ENCODE data around the gene CALN1. TPM values are rescaled to one million over a fixed set of nuclear protein-coding genes. Genes with fewer than 3 reads are reported as not detected.

The CALN1 gene
- total and polyA plus RNA-seq, 3 donors from 2014 or later: 4.3 to 6.2 (median 4.4) TPM

DNA sequence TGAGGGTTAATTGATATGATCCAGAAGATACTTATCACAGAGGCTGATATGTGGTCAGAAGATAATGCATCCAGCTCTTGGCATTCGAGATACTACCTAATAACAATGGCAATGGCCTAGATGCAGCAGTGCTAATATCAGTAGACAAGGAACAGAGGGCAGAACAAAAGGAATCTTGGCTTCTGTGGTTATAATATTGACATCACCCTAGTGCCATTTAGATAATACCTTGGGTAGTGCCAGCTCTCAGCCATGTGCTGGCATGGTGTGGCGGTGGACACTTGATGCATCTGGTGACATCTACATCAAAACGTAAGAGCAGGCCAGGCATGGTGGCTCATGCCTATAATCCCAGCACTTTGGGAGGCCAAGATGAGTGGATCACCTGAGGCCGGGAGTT, 101.8 kb downstream of the CALN1 start:
- 82 to 99% methylated on average over 4 of the region's 4 CpGs for WGBS, 2 donors

DNA sequence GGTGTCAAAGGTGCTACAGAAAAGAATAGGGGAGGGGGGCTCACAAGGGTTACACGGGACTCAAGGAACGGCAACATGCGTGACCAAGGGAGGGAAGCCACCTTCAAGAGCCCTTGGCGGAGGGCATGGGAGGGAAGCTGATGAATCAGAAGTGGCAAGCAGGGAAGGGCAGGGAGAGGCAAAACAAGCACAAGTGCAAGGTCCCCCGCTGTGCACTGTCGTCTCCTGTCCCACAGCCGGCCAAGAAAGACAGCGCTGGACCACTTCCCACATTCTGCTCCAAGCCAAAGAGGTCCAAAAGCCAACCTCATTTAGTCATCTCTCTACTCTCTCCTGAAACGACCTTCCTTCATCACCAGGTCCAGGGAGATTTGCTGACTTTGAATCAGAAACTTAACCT, 102.7 kb downstream of the CALN1 start:
- Histone ChIP-seq H3K36me3 (ENCODE audit: low read depth, missing control alignments) (no peaks in the 10 kb centered on the region), H3K9me3 (no peaks in the 10 kb centered on the region), H3K27ac (no peak overlapping the region), H3K27me3 (no peaks in the 10 kb centered on the region), H3K4me3 (no peak overlapping the region), H3K4me1 (no peaks in the 10 kb centered on the region)
- WGBS, 2 donors: 85 to 87% methylated on average over 9 of the region's 9 CpGs
- DNase-seq: no peak
- intact Hi-C loops (cut with DNase I; ENCODE audit: low total_unique reads): no loop called here
- TF ChIP-seq, protein P1, sequence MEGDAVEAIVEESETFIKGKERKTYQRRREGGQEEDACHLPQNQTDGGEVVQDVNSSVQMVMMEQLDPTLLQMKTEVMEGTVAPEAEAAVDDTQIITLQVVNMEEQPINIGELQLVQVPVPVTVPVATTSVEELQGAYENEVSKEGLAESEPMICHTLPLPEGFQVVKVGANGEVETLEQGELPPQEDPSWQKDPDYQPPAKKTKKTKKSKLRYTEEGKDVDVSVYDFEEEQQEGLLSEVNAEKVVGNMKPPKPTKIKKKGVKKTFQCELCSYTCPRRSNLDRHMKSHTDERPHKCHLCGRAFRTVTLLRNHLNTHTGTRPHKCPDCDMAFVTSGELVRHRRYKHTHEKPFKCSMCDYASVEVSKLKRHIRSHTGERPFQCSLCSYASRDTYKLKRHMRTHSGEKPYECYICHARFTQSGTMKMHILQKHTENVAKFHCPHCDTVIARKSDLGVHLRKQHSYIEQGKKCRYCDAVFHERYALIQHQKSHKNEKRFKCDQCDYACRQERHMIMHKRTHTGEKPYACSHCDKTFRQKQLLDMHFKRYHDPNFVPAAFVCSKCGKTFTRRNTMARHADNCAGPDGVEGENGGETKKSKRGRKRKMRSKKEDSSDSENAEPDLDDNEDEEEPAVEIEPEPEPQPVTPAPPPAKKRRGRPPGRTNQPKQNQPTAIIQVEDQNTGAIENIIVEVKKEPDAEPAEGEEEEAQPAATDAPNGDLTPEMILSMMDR (IDR thresholded peaks at IDR 0.05): no peak
- TF ChIP-seq POLR2A (IDR thresholded peaks at IDR 0.05): no peak

More for the DNA sequence above, 101.8 kb downstream of the CALN1 start:
- no peak overlapping the region for H3K4me3 ChIP-seq
- no peaks in the 10 kb centered on the region for H3K9me3 ChIP-seq
- H3K4me1 ChIP-seq: no peaks in the 10 kb centered on the region
- DNase-seq: no peak
- intact Hi-C loops (cut with DNase I; ENCODE audit: low total_unique reads): no loop called here
- H3K36me3 ChIP-seq (ENCODE audit: low read depth, missing control alignments): no peaks in the 10 kb centered on the region
- no peak overlapping the region for H3K27ac ChIP-seq
- no peaks in the 10 kb centered on the region for H3K27me3 ChIP-seq
- TF ChIP-seq, protein P1 (IDR thresholded peaks at IDR 0.05): no peak
- no peak for TF ChIP-seq POLR2A (IDR thresholded peaks at IDR 0.05)

DNA sequence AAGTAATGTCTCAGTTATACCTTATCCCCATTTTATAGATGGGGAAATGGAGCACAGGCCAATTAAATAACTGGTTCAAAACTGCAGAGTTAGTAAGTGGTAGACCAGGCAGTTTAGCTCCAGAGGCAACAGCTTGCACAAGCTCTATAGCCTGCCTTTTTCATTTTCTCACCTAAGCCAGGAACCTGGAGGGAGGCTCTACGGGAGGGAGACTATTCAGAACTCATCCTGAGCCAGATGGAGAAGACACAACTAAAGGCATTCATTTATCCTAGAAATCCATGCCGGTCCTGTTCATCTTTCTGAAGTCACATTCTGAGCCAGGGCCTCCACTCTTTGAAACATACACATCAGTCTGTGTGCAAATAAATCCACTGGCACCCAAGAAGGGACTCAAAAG, 103.2 kb downstream of the CALN1 start:
- 84 to 85% methylated on average over 2 of the region's 2 CpGs for WGBS, 2 donors
- H3K4me1 ChIP-seq: no peaks in the 10 kb centered on the region
- no peaks in the 10 kb centered on the region for H3K9me3 ChIP-seq
- TF ChIP-seq POLR2A (IDR thresholded peaks at IDR 0.05): no peak
- TF ChIP-seq, protein P1 (IDR thresholded peaks at IDR 0.05): no peak
- no peaks in the 10 kb centered on the region for H3K27me3 ChIP-seq
- H3K4me3 ChIP-seq: no peak overlapping the region
- H3K27ac ChIP-seq: no peak overlapping the region
- intact Hi-C loops (cut with DNase I; ENCODE audit: low total_unique reads): no loop called here
- DNase-seq: no peak
- no peaks in the 10 kb centered on the region for H3K36me3 ChIP-seq (ENCODE audit: low read depth, missing control alignments)

DNA sequence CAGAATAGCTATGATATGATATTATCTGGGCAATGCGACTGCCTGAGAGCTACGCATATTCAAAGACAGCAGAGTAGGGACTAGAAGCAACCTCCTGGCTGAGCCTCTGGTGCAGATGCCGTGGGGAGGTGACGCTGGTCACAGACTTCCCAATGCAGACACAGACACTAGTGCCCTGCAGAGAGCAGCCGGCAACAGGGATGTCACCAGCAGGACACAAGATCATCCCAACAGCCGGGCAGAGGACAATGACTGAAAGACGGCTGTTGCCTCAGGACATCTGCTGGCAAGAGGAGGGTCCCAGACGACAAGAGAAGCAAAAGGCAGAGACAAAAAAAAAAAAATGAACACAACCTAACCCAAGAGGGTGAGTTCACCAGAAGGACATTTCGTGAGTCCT, 104.6 kb downstream of the CALN1 start:
- Histone ChIP-seq H3K4me1 (no peaks in the 10 kb centered on the region), H3K27ac (no peak overlapping the region), H3K4me3 (no peak overlapping the region), H3K9me3 (no peaks in the 10 kb centered on the region), H3K36me3 (ENCODE audit: low read depth, missing control alignments) (no peaks in the 10 kb centered on the region), H3K27me3 (no peaks in the 10 kb centered on the region)
- 89 to 92% methylated on average over 6 to 9 of the region's 9 CpGs for WGBS, 2 donors
- no peak for TF ChIP-seq POLR2A (IDR thresholded peaks at IDR 0.05)
- TF ChIP-seq, protein P1 (IDR thresholded peaks at IDR 0.05): no peak
- intact Hi-C loops (cut with DNase I; ENCODE audit: low total_unique reads): no loop called here
- no peak for DNase-seq

DNA sequence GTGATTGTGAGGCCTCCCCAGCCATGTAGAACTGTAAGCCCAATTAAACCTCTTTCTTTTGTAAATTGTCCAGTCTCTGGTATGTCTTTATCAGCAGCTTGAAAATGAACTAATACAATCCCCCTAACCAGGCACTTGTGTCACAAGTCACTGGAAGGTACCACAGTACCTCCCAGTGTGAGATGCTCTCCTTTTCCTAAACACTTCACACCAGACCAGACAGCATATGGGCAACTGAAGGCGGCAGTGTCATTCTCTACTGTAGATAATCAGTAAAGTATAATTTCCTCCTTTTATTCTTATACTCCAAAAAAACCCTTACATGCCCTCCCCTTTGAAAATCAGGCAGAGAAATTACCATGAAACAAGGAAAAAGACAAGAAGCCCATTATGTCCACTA, 113.2 kb downstream of the CALN1 start:
- intact Hi-C loops (cut with DNase I; ENCODE audit: low total_unique reads): no loop called here
- Histone ChIP-seq H3K4me1 (no peaks in the 10 kb centered on the region), H3K4me3 (no peak overlapping the region), H3K36me3 (ENCODE audit: low read depth, missing control alignments) (no peaks in the 10 kb centered on the region), H3K27me3 (no peaks in the 10 kb centered on the region), H3K27ac (no peak overlapping the region), H3K9me3 (no peaks in the 10 kb centered on the region)
- WGBS, 2 donors: 68 to 87% methylated on average over 1 of the region's 1 CpG
- DNase-seq: no peak
- TF ChIP-seq POLR2A (IDR thresholded peaks at IDR 0.05): no peak
- TF ChIP-seq, protein P1 (IDR thresholded peaks at IDR 0.05): no peak
